ENCODE results near the gene PDK2. TPM values are rescaled to one million over a fixed set of nuclear protein-coding genes. Genes with fewer than 3 reads are reported as not detected.

PDK2 gene
- total RNA-seq, 1 donor from 2014 or later, result 13.6 TPM

GRCh38 chr17:50080096-50080480 is 15.1 kb upstream of the PDK2 start:
- ATAC-seq, result peak; percentile 17

GRCh38 chr17:50080827-50081226 is 14.3 kb upstream of the PDK2 start:
- ATAC-seq, result no peak

- ATAC-seq, result no peak
Measured at GRCh38 chr17:50081757-50082156, 13.4 kb upstream of the PDK2 start.

GRCh38 chr17:50087246-50087911 is 7.8 kb upstream of the PDK2 start:
- peak; percentile 80 for ATAC-seq

GRCh38 chr17:50087912-50088405 is 7.2 kb upstream of the PDK2 start:
- ATAC-seq, result peak; percentile 12

GRCh38 chr17:50088952-50089825 is 6.0 kb upstream of the PDK2 start:
- no peak for ATAC-seq

GRCh38 chr17:50090071-50090470 is 5.1 kb upstream of the PDK2 start:
- no peak for ATAC-seq

- no peak for ATAC-seq
Measured at GRCh38 chr17:50090971-50091917, 3.9 kb upstream of the PDK2 start.

GRCh38 chr17:50091918-50092285 is 3.2 kb upstream of the PDK2 start:
- no peak for ATAC-seq

GRCh38 chr17:50093246-50093645 is 1.9 kb upstream of the PDK2 start:
- ATAC-seq, result no peak

GRCh38 chr17:50093807-50094206 is 1.3 kb upstream of the PDK2 start:
- no peak for ATAC-seq

- ATAC-seq, result peak; percentile 58
Measured at GRCh38 chr17:50094243-50094752, 853 bp upstream of the PDK2 start.

- ATAC-seq, result no peak
Measured at GRCh38 chr17:50095626-50096037, 481 bp downstream of the PDK2 start.

- ATAC-seq, result no peak
Measured at GRCh38 chr17:50096092-50096491, 941 bp downstream of the PDK2 start.

- no peak for ATAC-seq
Measured at GRCh38 chr17:50096758-50097157, 1.6 kb downstream of the PDK2 start.

GRCh38 chr17:50097455-50097854 is 2.3 kb downstream of the PDK2 start:
- ATAC-seq, result no peak

- no peak for ATAC-seq
Measured at GRCh38 chr17:50097926-50098325, 2.8 kb downstream of the PDK2 start.

- ATAC-seq, result no peak
Measured at GRCh38 chr17:50098583-50098982, 3.4 kb downstream of the PDK2 start.

GRCh38 chr17:50099003-50099402 is 3.9 kb downstream of the PDK2 start:
- ATAC-seq, result no peak

GRCh38 chr17:50100480-50100883 is 5.3 kb downstream of the PDK2 start:
- no peak for ATAC-seq

- ATAC-seq, result peak; percentile 3
Measured at GRCh38 chr17:50100921-50101345, 5.8 kb downstream of the PDK2 start.
